ENCODE data around the gene CTSA.
A peak's percentile ranks its signal among the peaks of the same experiment; 100 is the strongest.
"Not testable (repeated sequence)": the region's sequence is repeated elsewhere in the genome, so short reads cannot be mapped to it uniquely, and the experiment has no call there.

The CTSA gene

GRCh38 chr20:45919542-45920399 lies 28.6 kb downstream of the CTSA start:
- DNase-seq, result no peak

GRCh38 chr20:45920462-45921336 lies 29.6 kb downstream of the CTSA start:
- DNase-seq, result no peak

- no peak for DNase-seq
Measured at GRCh38 chr20:45921337-45922189, 30.4 kb downstream of the CTSA start.

GRCh38 chr20:45924391-45925261 lies 33.5 kb downstream of the CTSA start:
- DNase-seq, result no peak

- no peak for DNase-seq
Measured at GRCh38 chr20:45925821-45926506, 34.8 kb downstream of the CTSA start.

- no peak for DNase-seq
Measured at GRCh38 chr20:45926731-45927070, 35.6 kb downstream of the CTSA start.

GRCh38 chr20:45927071-45927878 lies 36.1 kb downstream of the CTSA start:
- DNase-seq, result no peak

GRCh38 chr20:45931680-45932079 lies 40.5 kb downstream of the CTSA start:
- not testable (repeated sequence) for DNase-seq

- DNase-seq, result peak; percentile 61
Measured at GRCh38 chr20:45933266-45934045, 42.3 kb downstream of the CTSA start.

- DNase-seq, result peak; percentile 79
Measured at GRCh38 chr20:45934046-45934585, 43.0 kb downstream of the CTSA start.

- peak; percentile 99 for DNase-seq
Measured at GRCh38 chr20:45934586-45935415, 43.7 kb downstream of the CTSA start, which contains the start of gene PCIF1. Gene PCIF1 (plus strand): TSS chr20:45934683. CDS start chr20:45939000, 4,317 bp downstream.

- DNase-seq, result no peak
Measured at GRCh38 chr20:45935416-45936046, 44.4 kb downstream of the CTSA start.

GRCh38 chr20:45937765-45938164 lies 46.6 kb downstream of the CTSA start:
- DNase-seq, result no peak

GRCh38 chr20:45938727-45939438 lies 47.7 kb downstream of the CTSA start:
- DNase-seq, result no peak

GRCh38 chr20:45940053-45940452 lies 48.9 kb downstream of the CTSA start:
- DNase-seq, result no peak

GRCh38 chr20:45940469-45940868 lies 49.3 kb downstream of the CTSA start:
- DNase-seq, result no peak

GRCh38 chr20:45943613-45944012 lies 52.5 kb downstream of the CTSA start:
- no peak for DNase-seq

Measured in NCI-H2171 (cell line).